WI38 (cell line): ENCODE results near the gene AKAP13.
"Not testable (repeated sequence)": the region's sequence is repeated elsewhere in the genome, so short reads cannot be mapped to it uniquely, and the experiment has no call there.

Experiments used
- H3K4me3 ChIP-seq: 2 replicates; pipeline ENCODE4 v1.5.1; 2011; ENCODE audit warnings: low read depth, mild to moderate bottlenecking, control low read depth, low read length
- TF ChIP-seq, protein P1 (sequence below): IDR thresholded peaks from 2 replicates; pipeline ENCODE4 v1.5.1; 2012; ENCODE audit warnings: low read depth, mild to moderate bottlenecking, control low read depth, low read length

AKAP13 gene

DNA sequence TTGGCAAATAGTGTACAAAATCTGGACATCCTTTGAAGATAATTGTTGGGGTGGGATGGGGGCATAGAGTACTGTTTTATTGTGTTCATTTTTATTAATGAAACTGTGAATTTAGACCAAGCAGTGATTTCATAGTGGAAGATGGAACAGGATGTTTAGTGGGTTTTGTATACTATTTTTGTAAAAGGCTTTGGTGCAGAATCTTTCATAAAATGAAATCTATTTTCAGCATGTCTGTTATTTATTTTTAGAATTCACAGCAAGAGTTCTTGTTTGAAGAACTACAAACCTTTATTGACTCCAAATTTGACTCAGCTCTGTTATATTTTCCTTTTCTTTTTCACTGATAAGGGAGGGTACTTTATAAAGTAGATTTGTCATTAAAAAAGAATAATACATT is 145.4 kb downstream of the AKAP13 start:
- TF ChIP-seq, protein P1, sequence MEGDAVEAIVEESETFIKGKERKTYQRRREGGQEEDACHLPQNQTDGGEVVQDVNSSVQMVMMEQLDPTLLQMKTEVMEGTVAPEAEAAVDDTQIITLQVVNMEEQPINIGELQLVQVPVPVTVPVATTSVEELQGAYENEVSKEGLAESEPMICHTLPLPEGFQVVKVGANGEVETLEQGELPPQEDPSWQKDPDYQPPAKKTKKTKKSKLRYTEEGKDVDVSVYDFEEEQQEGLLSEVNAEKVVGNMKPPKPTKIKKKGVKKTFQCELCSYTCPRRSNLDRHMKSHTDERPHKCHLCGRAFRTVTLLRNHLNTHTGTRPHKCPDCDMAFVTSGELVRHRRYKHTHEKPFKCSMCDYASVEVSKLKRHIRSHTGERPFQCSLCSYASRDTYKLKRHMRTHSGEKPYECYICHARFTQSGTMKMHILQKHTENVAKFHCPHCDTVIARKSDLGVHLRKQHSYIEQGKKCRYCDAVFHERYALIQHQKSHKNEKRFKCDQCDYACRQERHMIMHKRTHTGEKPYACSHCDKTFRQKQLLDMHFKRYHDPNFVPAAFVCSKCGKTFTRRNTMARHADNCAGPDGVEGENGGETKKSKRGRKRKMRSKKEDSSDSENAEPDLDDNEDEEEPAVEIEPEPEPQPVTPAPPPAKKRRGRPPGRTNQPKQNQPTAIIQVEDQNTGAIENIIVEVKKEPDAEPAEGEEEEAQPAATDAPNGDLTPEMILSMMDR: no peak
- no peak overlapping the region for H3K4me3 ChIP-seq

DNA sequence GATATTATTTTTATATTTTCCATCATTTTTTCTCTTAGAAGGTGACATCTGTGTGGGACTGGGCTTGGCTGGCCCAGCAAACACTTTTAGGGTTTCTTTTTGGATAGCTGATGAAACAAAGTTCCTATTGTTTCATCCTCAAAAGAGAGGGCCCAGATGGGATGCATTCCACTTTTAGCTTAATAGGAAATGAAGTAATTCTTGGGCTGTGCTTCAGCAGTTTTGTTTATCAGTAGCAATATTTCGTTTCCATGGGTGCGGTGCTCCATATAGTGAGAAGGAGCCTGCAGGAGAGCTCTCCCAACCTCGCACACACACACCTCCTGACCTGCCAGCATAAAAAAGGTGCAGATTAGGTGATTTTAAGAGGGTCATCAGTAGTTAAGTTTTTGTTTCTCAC is 147.5 kb downstream of the AKAP13 start:
- H3K4me3 ChIP-seq: no peak overlapping the region
- TF ChIP-seq, protein P1: no peak

DNA sequence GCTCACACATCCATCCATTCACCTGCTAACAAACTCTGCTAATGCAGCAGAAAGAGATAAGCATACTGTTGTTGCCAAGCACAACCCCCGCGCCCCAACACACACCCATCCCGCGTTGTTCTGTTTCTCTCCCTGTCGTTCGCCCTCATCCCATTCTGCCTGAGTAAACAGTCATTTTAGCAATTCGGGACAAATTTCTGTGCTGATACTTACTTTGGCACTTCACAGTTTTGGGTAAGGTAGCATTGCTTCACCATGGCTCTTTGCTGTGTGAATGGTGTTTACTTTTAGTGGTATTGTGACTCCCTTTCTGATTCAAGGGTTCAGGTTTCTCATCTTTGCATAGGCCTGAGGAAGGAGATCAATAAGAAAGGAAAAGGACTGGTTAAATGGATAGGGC is 149.7 kb downstream of the AKAP13 start:
- TF ChIP-seq, protein P1: no peak
- H3K4me3 ChIP-seq: no peak overlapping the region

DNA sequence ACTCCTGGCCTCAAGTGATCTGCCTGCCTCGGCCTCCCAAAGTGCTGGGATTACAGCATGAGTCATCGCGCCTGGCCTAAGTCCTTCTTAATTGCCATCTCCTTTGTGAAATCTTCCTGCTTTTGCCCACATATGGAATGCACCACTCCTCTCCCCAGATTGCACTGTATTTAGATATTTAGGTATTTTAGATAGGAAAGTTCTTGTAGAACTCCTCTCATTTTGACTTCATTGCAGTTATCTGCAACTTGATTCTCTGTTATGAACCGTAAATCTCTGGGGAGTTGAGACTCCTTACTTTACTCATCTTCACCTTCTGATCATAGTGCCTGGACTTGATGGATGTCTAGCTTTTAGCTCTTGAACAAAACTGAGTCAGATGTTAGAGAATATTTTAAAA is 150.7 kb downstream of the AKAP13 start:
- TF ChIP-seq, protein P1: no peak
- no peak overlapping the region for H3K4me3 ChIP-seq

DNA sequence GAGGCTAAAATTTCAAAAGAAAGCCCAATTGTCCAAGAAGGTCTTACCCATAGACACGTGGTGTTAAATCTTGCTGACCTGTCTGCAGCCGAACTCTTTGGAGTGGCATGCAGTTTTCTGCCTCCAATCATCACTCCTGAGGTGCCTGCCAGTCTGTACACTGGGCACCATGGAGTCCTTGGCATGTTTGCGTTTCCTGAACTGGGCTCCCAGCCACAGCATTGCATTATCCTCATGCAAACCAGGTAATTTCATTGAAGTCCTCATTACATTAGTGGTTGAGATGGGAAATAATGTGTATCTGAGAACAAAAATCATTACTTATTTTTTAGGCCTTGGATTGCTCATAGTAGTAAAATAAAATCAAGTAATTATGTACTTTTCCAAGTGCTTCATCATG is 152.3 kb downstream of the AKAP13 start:
- TF ChIP-seq, protein P1: no peak
- H3K4me3 ChIP-seq: no peak overlapping the region

DNA sequence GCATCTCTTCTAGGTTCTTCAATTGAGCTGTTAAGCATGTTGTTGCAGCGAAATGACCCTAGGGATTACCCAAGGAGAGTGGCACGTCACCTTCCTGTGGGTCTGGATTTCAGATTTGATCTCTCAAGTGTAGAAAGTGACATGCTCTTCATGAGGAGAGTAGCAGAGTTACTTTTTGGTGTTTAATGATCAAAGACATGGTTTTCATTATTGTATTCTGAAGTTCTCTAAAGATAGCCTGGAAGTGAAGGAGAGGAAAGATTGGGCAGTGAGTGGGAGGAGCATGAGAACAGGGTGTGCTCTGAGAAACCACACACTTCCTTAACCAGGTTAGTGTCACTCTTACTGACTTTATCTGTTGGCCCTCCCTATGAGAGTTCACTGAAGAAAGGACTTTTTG is 153.6 kb downstream of the AKAP13 start:
- TF ChIP-seq, protein P1: no peak
- no peak overlapping the region for H3K4me3 ChIP-seq

DNA sequence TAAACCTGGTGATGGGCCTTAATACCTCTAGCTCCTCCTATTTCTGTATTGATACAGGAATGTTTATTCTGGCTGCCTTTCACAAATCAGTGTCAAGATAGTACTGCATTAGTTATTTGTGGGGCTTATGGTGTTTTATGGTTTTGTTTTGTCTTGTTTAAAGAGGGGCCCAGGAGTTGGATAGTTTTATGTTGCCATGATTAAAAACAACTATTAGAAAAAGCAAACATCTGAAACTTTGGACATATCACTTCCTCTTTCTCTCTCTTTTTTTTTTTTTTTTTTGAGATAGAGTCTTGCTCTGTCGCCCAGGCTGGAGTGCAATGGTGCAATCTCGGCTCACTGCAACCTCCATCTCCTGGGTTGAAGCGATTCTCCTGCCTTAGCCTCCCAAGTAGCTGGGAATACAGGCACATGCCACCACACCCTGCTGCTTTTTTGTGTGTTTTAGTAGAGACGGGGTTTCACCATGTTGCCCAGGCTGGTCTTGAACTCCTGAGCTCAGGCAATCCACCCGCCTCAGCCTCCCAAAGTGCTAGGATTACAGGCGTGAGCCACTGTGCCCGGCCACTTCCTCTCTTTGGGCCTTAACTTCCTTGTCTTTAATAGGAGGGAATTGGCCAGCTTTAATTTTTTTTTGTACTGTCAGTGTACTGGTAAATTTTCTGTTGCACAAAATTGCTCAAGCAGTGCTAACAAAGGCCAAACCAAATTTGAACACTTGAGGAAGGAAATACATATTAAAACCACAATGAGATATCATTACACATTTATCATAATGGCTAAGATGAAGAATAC is 155.3 kb downstream of the AKAP13 start:
- H3K4me3 ChIP-seq: not testable (repeated sequence)

DNA sequence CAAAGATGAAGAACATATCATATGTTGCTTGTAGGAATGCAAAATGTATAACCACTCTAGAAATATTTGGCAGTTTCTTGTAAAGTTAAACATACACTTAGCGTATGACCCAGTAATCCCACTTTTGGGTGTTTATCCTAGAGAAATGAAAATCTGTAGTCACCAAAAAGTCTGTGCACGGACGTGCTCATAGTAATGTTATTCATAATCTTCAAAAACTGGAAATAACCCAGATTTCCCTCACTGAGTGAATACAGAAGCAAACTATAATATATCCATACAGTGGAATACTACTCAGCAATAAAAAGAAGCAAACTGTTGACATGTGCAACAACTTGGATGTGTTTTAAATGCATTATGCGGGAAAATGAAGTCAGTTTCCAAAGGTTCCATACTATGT is 155.9 kb downstream of the AKAP13 start:
- no peak overlapping the region for H3K4me3 ChIP-seq
- TF ChIP-seq, protein P1: no peak
